Measurements from ENCODE around the gene PSMF1. TPM values are rescaled to one million over a fixed set of nuclear protein-coding genes. Genes with fewer than 3 reads are reported as not detected.

The PSMF1 gene
- total and polyA plus RNA-seq, 2 of the 13 experiments (the other 11 are each of a cell fraction or from before 2014, with no cell fraction given) = 82.5 to 86.0 TPM

- TF ChIP-seq ZNF691 (CRISPR knock-in tag; IDR thresholded peaks at IDR 0.05; ENCODE audit: borderline replicate concordance, low read depth) (peak; percentile 100), ADNP (CRISPR knock-in tag; IDR thresholded peaks at IDR 0.05) (peak; percentile 40; the same call in 1 of the 2 replicates), ZNF292 (CRISPR knock-in tag; IDR thresholded peaks at IDR 0.05; ENCODE audit: borderline replicate concordance, low read depth) (peak; percentile 98), NR2F2 (IDR thresholded peaks at IDR 0.05; ENCODE audit: borderline replicate concordance, low read depth) (peak; percentile 63; the same call in 1 of the 2 replicates), ZNF205 (CRISPR knock-in tag; IDR thresholded peaks at IDR 0.05) (peak; percentile 96), ZNF335 (CRISPR knock-in tag; IDR thresholded peaks at IDR 0.05) (peak; percentile 97), ZBTB7A (CRISPR knock-in tag; IDR thresholded peaks at IDR 0.05) (peak; percentile 76; the same call in 1 of the 2 replicates), TBX3 (IDR thresholded peaks at IDR 0.05; ENCODE audit: borderline replicate concordance) (peak; percentile 77; the same call in 1 of the 2 replicates), TEAD3 (CRISPR knock-in tag; optimal IDR thresholded peaks at IDR 0.05; ENCODE audit: borderline replicate concordance) (peak; percentile 94), GZF1 (CRISPR knock-in tag; IDR thresholded peaks at IDR 0.05) (peak; percentile 93), SP1 (IDR thresholded peaks at IDR 0.05) (no peak), SP1 (CRISPR knock-in tag; IDR thresholded peaks at IDR 0.05) (peak; percentile 100), SMAD9 (CRISPR knock-in tag; IDR thresholded peaks at IDR 0.05) (no peak), RERE (CRISPR knock-in tag; IDR thresholded peaks at IDR 0.05; ENCODE audit: low read depth) (peak; percentile 89), ZNF224 (CRISPR knock-in tag; IDR thresholded peaks at IDR 0.05) (peak; percentile 99), TIGD3 (CRISPR knock-in tag; IDR thresholded peaks at IDR 0.05; ENCODE audit: borderline replicate concordance) (peak; percentile 83; the same call in 1 of the 2 replicates), NCOR1 (IDR thresholded peaks at IDR 0.05; ENCODE audit: borderline replicate concordance, low read length) (peak; percentile 46; the same call in 1 of the 2 replicates), ZNF264 (CRISPR knock-in tag; IDR thresholded peaks at IDR 0.05) (peak; percentile 98), ZHX1 (CRISPR knock-in tag; IDR thresholded peaks at IDR 0.05; ENCODE audit: low read depth) (peak; percentile 98), KAT7 (CRISPR knock-in tag; IDR thresholded peaks at IDR 0.05; ENCODE audit: borderline replicate concordance) (peak; percentile 100)
These were observed at the start of gene PSMF1 (continued) for GRCh38 chr20:1118336-1119127.
